HG02571 (cell line): ENCODE data around the gene SOX6.

Experiments
- ATAC-seq: cut with Tn5 transposase; IDR thresholded peaks from one replicate; pipeline ENCODE4 v1.9.1; 2021; ENCODE audit warnings: mild to moderate bottlenecking, moderate library complexity; ENCODE audit not compliant: unreplicated experiment

The SOX6 gene

GRCh38 chr11:16013649-16014275 is 342.6 kb downstream of the SOX6 start:
- no peak for ATAC-seq

DNA sequence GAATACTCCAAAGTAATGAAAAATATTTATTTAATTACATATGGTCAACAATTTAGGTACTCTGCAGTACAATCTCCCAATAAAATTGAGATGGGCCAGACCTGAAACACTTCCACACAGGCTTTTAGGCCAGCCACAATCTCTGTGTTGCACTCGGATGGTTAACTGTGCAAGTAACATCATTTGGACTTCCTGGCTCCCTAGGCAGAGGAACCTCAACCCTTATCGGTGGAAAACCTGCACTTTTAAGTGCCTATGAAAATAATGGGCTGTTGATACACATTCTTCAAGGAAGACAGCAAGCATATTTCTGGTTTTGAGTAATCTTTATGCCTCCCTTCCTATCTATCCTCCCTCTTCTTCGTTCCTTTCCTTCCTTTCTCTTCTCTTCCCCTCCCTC is 343.1 kb downstream of the SOX6 start:
- ATAC-seq, result no peak

DNA sequence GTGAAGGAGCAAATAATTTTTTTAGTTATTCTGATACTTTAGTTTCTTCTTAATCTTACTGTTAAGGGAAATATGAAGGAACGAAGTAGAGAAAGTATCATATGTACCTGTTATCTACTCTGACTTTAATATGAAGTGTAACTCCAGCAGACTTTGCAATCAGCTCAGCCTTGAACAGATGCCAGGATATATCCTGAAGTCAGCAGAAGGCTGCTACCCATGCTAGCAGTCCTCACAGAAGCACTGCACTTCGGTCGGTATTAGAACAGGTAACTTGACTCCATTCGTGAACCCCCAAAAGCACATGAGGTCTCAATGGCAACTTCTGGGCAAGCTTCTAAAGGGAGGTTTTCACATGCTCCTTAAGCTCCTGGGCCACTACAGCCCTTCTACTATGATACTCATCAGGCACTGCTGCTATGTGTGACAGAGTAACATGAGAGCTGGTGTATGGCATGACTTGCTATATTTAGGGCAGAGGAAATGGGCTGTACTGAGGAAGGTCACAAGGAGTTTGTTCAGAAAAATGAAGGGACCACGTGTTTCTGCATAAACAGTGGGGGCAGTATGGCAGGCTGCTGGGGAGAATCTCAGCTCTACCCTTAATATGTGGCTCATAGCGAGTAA is 344.1 kb downstream of the SOX6 start:
- ATAC-seq, result no peak

GRCh38 chr11:16011396-16011795 is 344.9 kb downstream of the SOX6 start:
- no peak for ATAC-seq

DNA sequence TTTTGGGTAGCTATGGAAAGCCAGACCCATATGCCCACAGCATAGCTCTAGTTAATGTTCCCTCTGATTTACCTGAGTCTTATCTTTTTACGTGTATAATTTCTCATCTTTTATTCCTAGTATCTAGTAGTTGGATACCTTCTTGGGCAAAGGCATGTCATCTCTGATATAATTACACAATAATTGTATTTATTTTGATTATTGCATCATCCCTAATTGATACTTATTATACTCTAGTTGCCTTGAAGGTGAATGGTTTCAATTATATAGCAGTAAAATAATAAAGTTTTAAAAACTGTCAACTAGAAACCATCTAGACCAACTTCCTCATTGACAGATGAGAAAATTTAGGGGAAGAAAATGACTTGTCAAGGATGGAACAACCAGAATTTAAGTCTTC is 347.3 kb downstream of the SOX6 start:
- no peak for ATAC-seq

DNA sequence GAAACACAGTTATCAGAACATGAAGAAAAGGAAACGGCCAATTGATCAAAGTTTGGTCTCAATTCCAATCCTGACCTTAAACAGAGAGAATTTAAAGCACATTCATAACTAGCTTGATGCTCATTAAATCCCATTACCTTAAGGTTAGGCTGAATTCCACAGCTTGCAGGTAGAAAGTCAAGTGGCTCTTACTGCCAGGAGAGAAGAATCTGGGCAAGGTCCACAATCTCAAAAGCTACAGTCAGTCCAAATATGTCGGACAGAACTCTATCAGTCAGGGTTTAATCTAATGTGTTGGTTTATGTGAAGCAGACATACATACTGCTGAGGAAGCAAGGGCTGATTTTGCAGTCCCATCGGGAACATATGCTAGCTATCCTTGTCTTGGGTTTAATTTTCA is 348.8 kb downstream of the SOX6 start:
- no peak for ATAC-seq

DNA sequence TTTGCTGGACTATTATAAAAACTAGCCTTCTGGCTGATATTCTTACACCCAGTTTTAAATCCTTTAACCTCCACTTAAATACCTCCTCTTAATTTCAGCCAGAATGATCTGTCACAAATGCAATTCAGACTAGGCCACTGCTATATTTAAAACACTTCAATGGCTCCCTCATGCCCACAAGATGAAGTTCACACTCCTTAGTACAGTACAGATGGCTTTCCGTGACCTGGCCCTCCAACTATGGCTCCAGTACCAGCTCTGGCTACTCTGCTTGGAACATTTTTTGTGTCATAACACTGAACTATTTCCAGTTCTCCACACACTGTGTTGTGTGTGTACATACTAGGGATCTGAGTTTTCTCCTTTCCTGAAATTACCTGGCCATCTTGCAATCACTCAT is 353.4 kb downstream of the SOX6 start:
- ATAC-seq, result no peak

GRCh38 chr11:16001899-16002426 is 354.4 kb downstream of the SOX6 start:
- ATAC-seq, result no peak

DNA sequence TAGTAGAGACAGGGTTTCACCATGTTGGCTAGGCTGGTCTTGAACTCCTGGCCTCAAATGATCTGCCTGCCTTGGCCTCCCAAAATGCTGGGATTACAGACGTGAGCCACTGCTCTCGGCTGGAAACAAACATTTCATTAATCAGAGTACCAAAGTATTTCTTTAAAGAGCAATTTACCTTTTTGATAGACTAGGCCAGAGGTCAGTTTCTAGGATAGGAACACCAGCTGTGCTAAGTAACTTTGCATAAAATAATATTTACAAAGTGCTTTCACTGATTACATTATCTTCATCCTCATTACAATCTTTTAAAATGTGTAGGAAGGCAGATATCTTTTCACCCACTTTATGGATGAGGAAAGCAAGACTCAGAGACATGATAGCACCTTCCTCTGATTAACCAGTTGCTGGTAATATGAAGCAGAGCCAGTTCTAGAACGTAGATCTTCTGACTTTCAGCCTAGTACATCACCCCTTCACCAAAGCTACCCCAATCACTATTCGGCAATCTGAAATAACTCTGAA is 355.2 kb downstream of the SOX6 start:
- ATAC-seq, result no peak

- ATAC-seq, result no peak
Observed at GRCh38 chr11:16000065-16000464, 356.3 kb downstream of the SOX6 start.

DNA sequence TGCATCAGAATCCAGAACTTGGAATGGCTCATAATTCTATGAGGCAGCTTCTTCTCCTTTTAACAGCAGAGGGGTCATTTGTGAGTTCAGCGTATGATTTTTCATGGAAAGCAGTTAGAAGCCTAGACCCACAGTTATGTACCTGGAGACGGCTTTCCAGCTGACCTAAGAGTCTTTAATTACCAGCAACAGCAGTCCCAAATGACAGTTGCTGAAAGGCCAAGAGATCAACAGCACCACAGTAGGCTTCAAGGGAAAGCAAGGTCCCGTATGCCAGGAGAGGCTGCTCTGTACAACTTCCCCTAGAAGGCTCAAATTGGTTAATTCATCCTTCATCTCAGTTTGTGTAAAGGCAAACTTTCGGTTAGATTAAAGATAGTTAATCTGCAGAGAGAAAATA is 363.0 kb downstream of the SOX6 start:
- ATAC-seq, result no peak

DNA sequence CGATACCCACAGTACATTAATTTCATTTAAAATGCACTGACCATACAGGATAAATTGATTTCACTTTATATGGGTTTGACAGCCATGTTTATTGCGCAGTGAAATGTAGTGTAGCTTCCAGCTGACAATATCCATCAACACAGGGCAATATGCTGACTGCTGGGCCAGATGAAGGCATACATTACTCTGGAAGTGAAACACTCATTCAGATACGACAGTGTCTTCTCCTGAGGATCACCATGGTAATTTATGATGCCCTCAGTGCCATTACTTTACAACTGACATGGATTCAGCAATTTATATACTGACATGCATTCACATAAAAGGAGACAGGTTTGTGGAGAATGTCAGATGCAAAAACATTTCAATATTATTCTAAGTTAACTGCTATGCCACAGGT is 365.1 kb downstream of the SOX6 start:
- no peak for ATAC-seq

GRCh38 chr11:15989685-15990084 is 366.7 kb downstream of the SOX6 start:
- no peak for ATAC-seq

DNA sequence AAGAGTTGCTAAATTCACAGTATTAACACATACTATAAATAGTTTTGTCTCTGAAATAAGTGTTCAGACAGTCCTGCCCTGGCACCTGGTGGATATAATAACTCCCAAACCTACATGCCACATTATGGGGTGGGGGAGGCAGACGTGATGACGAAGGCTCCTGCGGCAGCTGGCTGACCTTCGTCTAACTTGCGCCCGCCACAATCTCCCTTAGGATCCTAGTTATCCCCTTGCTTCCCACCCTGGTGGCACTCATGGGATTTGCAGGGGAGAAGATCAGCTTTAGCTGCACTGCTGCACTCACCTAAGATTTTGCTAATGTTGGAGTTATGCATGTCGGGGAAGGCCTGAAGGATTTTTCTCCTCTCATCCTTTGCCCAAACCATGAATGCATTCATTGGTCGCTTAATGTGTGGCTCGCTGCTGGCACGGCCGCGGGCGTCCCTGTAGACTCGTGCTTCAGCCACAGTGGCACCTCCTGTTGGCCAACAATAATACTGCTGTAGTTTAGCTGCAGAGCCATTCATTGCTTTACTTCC is 367.6 kb downstream of the SOX6 start:
- no peak for ATAC-seq

GRCh38 chr11:15988016-15988550 is 368.3 kb downstream of the SOX6 start:
- ATAC-seq, result no peak

GRCh38 chr11:15987046-15987445 is 369.3 kb downstream of the SOX6 start:
- no peak for ATAC-seq

DNA sequence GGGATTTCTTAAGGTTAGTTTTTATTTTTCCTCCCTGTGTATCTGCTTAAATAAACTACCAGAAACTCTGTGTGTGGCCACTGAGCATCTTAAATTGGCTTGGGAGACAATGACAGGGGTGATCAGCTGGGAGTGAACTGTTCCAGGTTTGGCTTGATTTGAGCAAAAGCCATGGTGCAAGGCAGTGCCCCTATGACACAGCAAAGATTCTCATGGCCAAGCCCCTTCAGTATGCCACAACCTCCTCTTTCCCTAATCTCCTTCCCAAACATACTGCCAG is 370.5 kb downstream of the SOX6 start:
- no peak for ATAC-seq

GRCh38 chr11:15985127-15985859 is 371.1 kb downstream of the SOX6 start:
- ATAC-seq, result no peak

DNA sequence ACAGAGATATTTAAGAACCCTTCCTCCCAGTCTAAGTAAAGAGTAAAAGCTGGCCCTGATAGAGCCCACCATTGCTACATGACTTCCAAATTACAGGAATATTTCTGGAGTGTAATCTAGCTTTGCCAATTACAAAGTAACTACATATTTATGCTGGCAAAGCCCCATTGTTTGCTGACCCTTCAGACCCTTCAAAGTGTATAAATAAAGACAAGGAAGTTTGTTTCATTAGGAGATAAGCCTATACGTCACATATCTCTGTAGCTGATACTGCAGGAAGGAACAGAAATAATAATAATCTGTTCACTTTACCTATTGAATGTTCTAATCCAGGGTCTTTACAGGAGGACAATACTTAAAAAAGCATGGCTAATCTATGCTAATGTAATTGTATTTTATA is 375.1 kb downstream of the SOX6 start:
- no peak for ATAC-seq

DNA sequence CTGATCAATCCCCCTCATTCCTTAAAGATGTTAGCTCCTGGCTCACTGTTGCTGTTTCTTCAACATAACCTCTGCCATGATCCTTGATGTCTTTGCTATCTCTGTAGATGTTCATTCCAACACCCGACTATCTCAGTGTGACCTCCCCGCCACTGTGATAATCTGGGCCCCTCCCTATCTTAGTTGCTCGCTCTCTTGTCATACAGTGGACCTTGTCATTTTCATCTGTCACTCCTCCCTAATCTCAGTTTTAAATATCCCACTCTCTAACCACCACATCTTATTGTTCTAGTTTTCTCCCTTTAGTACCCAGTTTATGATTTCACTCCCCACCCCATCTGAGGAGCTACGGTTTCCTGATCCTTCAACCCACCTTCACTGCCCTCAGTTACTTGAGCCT is 379.2 kb downstream of the SOX6 start:
- no peak for ATAC-seq

DNA sequence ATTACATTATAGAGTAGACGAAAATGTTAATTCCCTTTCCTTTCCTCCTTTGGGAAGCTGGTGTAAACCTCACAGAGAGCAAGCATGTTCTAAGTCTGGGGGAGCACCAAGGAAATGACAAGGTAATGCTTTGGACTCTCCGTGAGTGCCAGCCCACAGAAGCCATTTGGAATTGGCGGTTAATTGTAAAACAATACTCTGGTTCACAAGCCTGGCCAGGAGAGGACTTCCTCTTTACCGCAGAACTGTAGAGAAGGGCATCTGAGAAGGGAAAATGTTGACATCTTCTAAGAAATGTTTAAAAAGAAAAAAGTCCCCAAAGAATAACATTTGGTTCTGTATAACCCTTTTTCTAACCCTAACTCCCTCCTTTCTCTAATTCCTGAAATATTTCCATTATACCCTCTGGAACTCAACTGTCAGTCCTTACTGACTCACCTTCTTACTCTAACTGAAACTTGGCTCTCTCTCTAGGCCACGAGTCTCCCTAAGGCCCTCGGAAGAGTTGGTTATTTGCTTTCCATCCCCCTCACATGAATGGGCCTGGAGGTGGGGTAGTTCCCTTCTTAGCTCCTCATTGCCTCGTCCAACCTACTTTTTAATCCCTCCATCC is 379.8 kb downstream of the SOX6 start:
- ATAC-seq, result no peak
